Activated effector memory CD4-positive, alpha-beta T cell treated with anti-CD3 and anti-CD28 coated beads, Interleukin-2, amount 50 U/mL, for 16 hours (primary cell): ENCODE data around the gene ANKRD6.
A peak's percentile ranks its signal among the peaks of the same experiment; 100 is the strongest.
"Not testable (repeated sequence)": the region's sequence is repeated elsewhere in the genome, so short reads cannot be mapped to it uniquely, and the experiment has no call there.

Experiments
- DNase-seq: peaks from one replicate; pipeline ENCODE4 v3.0.0-alpha.2; 2020

ANKRD6 gene

DNA sequence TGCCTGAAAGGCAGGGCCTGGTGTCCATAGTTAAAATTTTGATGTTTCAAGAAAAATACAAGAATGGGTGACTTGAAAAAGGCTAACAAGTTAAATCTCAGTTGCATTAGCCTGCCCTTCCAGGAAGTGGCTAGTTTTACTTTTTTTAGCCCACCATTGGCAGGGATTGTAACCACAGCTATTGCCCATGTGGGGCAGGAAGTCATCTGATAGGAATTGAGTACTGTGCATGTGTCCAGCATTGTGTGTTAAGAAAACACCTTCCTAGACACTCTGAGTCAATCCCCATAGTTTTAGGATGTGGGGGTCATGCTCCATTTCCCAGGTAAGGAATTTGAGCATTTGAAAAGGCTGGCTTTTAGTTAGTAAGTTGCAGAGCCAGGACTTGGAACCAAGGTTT is 178.7 kb downstream of the ANKRD6 start:
- no peak for DNase-seq

DNA sequence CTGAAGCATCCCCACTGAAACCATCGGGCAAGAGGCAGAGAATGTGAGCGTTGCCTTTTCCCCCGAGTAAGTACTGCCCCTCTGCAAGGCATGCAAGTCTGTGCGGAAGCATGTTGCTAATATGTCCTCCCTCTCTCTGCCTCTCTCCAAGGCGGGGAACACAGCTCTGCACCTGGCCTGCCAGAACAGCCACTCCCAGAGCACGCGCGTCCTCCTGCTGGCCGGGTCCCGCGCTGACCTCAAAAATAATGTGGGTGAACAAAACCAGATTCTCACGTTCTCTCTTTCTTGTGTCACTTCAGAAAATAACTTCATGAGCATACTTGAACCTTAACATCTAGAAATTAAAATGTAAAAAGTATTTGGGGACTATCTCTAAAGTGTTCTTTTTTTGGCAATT is 179.2 kb downstream of the ANKRD6 start:
- DNase-seq, result peak; percentile 42

DNA sequence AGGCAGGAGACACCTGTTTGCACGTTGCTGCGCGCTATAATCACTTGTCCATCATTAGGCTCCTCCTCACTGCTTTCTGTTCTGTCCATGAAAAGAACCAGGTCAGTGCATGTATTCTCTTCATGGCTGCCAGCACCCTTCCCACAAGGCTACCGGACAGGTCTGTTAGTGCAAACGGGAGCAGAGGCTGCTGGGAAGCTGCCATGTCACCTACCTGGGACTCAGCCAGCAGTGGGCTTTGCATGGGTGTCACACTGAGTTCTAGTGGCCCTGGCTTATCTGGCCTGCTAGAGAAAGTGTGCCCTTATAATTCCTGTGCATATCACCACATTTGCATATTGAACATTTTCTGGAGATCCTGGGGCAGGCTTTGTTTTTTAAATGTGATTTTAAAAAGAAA is 180.8 kb downstream of the ANKRD6 start:
- DNase-seq, result peak; percentile 33

DNA sequence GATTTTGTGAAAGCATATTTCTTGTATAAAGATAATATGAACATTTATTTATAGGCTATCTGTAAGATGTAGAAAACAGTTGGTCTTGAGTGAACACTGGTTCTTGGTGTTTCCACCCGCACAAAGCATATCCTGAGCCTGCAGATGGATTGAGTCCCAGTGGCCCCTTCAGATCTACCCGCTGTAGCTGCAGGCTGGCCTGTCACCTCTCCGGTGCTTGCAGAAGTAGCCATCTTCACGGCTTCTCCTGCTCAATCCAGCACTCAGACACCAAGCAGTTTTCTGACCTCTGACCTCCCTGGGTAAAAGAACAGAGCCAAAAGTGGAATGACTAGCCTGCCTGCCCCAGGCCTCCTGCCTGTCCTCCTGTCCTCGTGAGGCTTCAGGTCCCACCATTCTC is 182.9 kb downstream of the ANKRD6 start:
- DNase-seq, result no peak

DNA sequence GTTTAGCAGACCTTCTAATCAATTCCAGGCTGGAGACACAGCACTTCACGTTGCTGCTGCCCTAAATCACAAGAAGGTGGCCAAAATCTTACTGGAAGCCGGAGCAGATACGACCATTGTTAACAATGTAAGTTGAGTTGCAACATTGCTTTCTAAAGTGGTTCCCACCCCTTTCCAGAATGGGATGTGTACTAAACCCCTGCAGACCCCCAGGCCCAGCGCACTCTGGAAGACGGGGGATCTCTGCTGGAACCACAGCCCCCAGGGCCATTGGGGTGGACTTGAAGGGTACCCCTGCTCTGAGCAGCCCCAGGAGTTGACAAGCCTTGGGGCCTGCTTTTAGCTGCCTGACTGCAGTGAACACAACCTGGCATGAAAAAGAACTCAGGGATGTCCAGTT is 183.6 kb downstream of the ANKRD6 start:
- DNase-seq, result peak; percentile 25

DNA sequence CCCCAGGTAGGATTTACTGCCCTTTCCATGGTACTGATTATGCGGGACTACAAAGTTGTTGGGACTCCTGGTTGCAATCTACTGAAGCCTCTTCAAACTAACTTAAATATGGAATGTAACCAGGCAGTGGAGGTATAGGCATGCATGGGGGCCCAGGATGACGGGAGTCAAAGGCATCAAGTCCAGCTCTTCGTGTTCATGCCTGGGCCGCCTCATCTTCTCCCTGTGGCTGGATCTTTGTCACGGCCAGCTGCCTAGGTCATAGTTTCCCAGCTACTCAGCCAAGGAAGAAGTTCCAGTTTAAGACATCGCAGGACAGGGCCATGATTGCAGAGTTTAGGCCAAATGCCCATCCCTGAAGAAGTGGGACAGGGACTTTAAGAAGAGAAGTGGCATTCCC is 185.1 kb downstream of the ANKRD6 start:
- DNase-seq, result peak; percentile 14

DNA sequence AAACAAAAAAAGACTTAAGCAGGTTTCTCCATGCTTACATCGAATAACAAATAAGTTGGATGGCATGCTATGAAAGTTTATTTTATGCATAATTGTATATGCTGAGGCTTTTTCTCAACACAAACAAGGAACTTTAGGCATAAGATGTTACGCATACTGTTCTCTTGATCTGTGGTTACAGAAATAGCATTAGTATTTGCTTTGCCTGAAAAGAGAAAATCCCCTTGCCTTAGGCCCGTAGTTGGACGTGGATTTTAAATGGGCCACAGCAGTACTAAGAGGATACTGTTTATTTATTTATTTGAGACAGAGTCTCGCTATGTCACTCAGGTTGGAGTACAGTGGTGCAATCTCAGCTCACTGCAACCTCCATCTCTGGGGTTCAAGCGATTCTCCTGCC is 186.6 kb downstream of the ANKRD6 start:
- no peak for DNase-seq

DNA sequence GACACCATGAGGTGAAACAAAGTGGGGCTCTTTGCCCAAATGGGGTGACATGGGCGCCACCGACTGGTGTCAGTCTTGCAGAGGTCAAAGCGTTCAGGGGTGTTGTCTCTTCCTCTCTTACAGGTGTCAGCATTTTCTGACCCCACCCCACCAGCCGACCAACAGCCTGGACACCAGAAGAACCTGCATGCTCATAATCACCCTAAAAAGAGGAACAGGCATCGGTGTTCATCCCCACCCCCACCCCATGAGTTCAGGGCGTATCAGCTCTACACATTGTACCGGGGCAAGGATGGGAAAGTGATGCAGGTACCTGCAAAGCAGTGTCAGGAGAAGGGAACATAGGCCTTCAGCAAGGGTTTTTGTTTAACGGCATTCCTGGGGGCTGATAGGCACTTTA is 190.8 kb downstream of the ANKRD6 start:
- DNase-seq, result no peak

DNA sequence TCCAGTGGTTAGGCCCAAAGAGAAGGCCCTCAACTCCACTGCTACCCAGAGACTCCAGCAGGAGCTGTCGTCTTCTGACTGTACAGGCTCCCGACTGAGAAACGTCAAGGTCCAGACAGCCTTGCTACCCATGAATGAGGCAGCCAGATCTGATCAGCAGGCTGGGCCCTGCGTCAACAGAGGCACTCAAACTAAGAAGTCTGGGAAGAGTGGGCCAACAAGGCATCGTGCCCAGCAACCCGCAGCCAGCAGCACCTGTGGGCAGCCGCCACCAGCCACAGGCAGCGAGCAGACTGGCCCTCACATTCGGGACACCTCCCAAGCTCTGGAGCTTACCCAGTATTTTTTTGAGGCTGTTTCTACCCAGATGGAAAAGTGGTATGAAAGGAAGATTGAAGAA is 197.5 kb downstream of the ANKRD6 start:
- no peak for DNase-seq

DNA sequence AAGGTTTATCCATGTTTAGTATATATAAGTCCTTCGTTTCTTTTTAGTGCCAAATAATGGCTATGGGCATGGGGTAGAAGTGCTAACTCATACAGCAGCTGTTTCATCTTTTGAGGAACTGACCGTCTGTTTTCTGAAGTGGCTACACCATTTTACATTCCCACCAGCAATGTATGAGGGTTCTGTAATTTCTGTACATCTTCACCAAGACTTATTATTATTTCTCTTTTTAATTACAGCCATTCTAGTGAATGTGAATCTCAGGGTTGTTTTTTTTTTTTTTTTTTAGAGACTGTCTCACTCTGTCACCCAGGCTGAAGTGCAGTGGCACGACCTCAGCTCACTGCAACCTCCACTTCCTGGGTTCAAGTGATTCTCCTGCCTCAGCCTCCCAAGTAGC is 203.5 kb downstream of the ANKRD6 start:
- not testable (repeated sequence) for DNase-seq

DNA sequence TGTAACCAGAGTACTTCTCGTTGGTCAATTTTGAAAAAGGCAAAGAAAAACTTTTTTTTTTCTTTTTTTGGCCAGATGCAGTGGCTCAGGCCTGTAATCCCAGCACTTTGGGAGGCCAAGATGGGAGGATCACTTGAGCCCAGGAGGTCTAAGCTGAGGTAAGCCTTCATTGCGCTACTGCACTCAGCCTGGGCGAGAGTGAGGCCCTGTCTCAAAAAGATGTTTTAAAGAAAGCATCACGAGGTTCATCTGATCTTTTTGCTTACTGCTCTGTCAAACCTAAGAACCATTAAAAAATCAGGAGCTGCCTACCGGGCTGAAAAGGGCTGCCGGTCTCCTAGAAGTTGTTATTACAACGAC is 205.0 kb downstream of the ANKRD6 start:
- no peak for DNase-seq

DNA sequence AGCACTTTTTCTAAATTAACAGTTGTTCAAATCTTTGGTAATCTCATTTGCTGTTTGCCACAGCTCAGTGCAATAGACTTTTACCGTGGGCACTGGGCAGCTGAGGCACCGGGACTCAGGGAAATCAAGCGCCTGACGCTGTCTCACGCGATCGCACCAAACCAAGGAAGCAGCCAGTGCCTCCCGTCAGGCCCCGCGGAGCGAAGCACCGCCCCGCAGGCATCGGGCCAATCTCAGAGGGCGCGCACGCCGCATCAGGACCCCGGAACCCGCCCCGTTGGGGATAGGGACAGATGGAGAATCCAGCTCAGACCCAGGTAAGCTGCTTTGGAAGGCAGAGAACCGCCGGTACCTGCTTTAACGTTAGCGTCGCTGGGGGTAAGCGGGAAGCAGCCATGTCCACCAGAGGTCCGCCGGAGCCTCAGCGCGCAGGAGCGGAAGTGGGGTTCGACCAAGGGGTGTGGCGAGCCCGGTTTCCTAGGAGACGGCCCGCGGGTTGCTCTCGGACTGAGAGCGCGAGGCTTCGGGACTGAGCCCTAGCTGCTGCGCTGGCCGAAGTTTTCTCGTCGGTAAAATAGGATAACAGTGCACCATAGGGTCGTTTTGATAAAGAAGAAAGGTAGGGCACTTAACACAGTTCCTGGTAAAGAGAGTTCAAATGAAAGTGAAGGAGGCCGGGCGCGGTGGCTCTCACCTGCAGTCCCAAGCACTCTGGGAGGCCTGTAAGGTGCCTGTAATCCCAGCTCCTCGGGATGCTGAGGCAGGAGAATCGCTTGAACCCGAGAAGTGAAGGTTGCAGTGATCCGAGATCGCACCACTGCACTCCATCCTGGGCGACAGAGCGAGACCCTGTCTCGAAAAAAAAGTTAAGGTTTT is 205.6 kb downstream of the ANKRD6 start, which contains the start of gene LYRM2:
Gene LYRM2, minus strand, starts transcription at position 428 of the 876 bp plus-strand sequence. Its CDS starts 31 bp downstream, at position 397.
- DNase-seq, result peak; percentile 97

DNA sequence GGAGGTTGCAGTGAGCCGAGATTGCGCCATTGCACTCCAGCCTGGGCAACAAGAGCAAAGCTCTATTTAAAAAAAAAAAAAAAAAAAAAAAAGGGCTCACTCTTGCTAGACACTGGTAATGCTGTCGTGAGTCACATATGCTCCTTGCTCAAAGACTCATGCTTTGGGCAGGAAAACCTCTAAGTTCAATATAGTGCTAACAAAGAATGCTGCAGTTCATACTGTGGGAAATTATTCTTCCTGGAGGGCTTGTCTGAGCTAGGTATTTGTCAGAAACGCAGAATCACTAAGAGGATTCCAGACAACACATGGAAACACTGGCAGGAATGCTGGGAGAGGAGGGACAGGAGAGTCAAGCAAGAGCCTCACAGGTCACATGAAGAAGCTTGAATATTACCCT is 207.9 kb downstream of the ANKRD6 start:
- no peak for DNase-seq

DNA sequence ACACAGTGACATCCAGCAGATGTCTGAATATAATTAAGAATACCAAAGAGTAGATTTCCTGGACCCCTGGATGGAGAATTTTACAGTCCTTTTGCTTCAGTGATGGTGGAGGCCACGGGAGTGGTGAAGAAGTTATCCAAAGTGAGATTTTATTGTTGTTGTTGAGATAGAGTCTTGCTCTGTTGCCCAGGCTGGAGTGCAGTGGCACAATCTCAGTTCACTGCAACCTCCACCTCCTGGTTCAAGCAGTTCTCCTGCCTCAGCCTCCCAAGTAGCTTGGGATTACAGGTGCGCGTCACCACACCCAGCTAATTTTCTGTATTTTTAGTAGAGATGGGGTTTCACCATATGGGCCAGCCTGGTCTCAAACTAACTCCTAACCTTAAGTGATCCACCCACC is 208.6 kb downstream of the ANKRD6 start:
- DNase-seq, result not testable (repeated sequence)

DNA sequence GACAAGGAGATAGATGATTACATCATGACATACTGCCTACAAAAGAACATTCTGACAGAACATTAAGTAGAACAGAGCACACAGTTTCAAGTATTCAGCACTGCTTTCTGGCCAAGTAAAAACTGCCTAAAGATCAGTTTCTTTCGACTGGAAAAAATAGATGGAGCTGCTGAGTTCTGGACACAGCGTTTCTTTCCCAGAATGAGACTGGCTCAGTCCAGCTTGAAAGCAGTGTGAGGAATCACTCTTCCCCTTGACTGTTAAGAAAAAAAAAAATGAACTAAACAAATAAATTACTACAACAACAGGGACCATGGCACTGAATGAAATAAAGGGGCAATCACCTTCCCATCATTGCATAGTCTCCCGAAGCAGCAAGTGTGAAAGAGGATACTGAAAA is 210.0 kb downstream of the ANKRD6 start:
- DNase-seq, result no peak

DNA sequence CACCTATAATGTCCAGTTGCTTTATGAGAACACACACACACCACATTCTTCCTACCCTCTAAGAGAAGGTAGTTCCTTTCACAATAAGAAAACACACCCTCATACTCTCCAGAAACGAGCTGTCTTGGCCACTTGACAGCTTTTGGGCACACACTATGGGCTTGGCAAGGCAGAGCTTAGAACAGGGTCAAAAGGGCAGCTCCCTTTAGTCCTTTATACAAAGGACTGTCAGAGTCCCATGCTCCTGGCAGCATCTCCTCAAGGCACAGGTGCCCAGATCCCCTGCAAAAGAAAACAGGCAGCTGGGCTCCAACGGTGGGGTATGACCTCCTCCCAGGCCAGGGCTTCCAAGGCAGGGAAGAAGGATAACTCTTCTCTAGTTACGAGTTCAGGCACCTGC is 210.5 kb downstream of the ANKRD6 start:
- no peak for DNase-seq

DNA sequence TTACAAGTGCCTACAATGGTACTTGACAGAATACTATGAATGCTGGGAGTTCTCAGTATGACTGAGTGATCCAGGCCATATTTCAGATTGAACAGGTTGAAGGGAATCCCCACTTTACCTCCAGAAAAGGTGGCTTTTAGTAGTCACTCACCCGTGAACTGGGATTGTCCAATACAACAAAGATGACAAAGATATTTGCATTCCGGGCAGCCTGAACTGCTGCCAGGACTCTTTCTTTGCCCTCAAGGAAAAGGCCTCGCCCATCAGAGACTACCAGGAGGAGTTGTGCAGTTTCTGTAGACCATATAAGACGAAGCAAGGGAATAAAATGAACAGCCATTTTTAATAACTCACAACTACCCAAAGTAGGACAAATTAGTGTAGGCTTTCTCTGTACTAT is 211.9 kb downstream of the ANKRD6 start:
- no peak for DNase-seq

DNA sequence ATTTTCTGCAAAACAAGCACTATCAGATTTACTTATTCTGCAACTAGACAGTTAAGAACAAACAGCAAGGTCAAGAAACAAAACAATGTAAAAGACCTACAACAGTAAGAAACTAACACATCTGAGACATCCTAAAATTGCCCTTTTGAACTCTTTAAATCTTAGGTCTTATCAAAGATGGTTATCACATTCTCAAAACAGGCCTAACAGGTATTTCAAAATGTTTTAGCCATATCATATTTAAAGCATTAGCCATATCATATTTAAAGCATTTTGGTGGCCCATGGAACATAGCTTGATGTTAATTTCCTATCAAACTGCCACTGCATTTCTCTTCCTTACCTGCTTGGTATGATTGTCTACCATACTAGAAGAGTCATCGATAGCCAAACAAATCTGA is 216.7 kb downstream of the ANKRD6 start:
- DNase-seq, result no peak

DNA sequence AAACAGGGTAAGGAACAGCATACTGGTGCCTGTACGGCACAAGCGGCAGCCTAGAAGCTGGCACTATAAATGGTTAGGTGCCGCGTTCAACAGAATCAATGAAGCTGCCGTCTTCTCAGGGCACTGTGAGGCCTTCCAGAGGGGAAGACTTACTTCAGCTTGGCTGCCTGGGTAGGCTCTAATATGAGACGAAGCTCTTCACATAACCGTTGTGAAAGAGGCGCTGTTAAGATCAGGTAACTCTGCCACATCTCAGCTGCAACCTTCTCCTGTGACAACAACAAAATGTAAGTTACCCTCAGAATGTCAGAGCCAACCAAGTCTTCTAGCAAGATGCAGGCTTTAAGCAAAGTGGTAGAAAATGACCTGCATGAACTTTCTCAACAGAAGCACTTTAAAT is 217.6 kb downstream of the ANKRD6 start:
- no peak for DNase-seq

DNA sequence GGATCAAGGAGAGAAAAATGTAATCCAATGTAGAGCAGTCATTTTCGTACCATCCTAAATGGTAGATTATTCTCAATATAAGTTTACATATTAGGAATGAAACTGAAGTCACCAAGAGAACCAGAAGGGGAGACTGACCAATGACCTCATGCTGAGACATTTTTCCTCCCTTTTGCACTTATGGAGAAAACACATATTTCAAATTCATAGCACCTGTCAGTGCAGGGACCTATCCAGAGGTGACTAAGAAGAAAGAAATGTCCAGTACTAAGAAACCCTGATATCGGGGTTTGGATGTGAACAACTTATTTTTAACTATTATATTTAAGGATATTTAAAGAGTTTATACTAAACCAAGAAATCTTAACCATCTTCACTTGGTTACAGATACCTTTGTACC is 222.2 kb downstream of the ANKRD6 start:
- DNase-seq, result no peak

DNA sequence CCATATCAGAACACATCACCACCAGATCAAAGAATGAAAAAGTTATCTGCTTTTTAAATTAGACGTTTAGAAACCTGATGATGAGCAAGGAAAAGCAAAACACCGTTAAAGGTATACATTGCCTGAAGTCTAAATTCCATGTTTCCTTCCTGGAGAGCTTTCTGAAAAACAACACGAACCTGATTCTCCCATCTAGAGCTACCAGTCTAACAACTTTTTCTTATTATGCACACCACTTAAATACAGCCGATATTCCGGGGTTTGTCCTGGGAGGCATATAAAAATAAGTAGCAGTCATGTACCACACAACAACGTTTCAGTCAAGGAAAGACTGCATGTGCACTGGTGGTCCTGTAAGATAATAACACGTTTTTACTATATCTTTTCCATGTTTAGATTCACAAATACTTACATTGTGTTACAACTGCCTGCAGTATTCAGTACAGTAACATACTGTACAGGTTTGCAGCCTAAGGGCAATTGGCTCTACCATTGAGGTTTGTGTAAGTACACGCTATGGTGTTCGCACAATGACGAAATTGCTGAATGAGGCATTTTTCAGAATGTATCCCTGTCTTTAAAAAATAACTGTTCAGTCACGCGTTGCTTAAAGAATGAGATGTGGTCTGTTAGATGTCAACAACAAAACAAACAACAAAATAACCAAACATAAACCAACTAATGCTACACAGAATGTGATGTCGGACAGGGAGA is 224.7 kb downstream of the ANKRD6 start:
- no peak for DNase-seq

DNA sequence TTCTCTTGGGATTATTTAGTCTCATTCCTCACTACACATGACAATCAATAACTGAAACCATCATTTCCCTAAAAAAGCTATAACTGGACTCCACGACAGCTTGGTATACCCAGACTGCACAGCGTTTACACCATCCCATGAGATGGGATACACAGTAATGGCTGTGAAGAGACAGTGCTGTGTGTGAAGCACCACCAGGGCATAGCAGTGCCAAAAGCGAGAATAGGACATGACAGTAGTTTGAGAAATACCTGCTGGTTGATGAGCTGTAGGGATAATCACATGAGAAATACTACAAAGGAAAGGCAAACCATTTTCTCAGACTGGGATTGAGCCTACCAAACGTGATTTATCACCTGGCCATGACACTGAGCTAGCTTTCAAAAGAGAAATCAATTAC is 228.0 kb downstream of the ANKRD6 start:
- DNase-seq, result no peak

DNA sequence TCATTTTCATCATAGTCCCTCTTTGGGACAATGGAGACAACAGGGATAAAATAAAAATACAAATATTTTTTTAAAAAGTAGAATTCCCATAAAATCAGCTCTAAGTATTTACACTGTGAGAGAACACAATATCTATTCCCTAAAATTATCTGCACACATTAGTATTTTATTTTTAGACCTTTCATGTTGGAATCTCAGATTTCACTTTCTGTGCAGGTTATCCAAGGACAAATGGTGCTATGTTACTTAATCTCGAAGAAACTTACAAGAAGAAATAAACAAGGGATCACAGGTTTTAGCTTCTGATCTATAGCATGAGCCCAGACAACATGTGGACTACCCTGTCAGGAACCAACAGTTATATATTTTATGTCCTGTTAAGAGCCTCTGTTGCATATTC is 228.6 kb downstream of the ANKRD6 start:
- DNase-seq, result no peak

DNA sequence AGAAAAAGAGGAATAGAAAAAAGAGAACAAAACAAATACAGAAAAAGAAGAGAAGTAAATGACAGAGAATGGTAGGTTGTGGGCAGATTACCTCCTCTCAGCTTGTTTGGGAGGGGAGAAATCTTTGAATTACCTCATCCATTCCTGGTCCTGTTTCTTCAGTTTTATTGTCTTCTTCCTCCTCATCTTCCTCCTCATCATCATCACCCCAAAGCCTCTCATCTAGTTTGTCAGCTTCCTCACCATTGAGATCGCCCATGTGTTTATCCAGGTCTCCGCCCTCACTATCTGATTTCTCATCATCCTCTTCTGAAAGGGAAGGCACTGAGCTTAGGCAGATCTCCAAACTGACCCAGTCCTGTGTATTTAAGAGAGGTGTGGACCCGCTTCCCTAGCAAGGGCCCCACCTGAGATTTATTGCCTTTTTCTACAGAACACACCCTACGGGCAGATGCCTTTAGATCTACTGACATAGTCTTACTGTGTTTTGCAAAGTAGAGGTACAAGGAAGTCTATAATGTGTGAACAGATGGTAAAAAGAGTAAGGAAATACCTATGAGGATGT is 229.8 kb downstream of the ANKRD6 start:
- no peak for DNase-seq
